GM12878 (cell line): ENCODE data around the gene CSRNP2. TPM values are rescaled to one million over a fixed set of nuclear protein-coding genes. Genes with fewer than 3 reads are reported as not detected.

Experiments used
- ATAC-seq: fragments of 200-7000 bp; cut with Tn5 transposase; 3 replicates; pipeline ENCODE4 v1.9.1; 2020; ENCODE audit warnings: mild to moderate bottlenecking, moderate library complexity
- BruUV-seq: library from RNA; stranded (reverse); fragments of 400-500 nt; replicated peaks from 2 replicates; lab custom pipeline; 2021; lab: Mats Ljungman, UMichigan
- CTCF ChIA-PET: fragments of 300-600 bp; sonication (Branson Sonifier 250); formaldehyde crosslinking; extraction: SDS; loops from one replicate; lab custom pipeline; 2021; ENCODE audit warnings: inconsistent platforms; lab: Yijun Ruan, JAX
- POLR2A ChIA-PET: fragments of 350-600 bp; formaldehyde crosslinking; extraction: SDS; loops from one replicate; lab custom pipeline; 2021; ENCODE audit warnings: inconsistent platforms; lab: Charles Lee
- RAD21 ChIA-PET: fragments of 300-600 bp; sonication (Branson Sonifier 250); formaldehyde crosslinking; loops from one replicate; lab custom pipeline; 2023; ENCODE audit warnings: antibody characterized with exemption; ENCODE audit not compliant: unreplicated experiment; lab: Charles Lee
- SMC1A ChIA-PET: fragments of 300-600 bp; sonication (Branson Sonifier 250); formaldehyde crosslinking; loops from one replicate; lab custom pipeline; 2023; ENCODE audit not compliant: unreplicated experiment, uncharacterized antibody; lab: Charles Lee
- DNase-seq: peaks from one replicate; pipeline ENCODE4 v3.0.0-alpha.2; 2011; ENCODE audit warnings: low read depth, low spot score
- FAIRE-seq: peaks from 3 replicates; lab custom pipeline; 2011; peaks lifted over from hg19 to GRCh38; lab: Jason Lieb, UNC
- H2AFZ ChIP-seq: 2 replicates; pipeline ENCODE4 v1.6.0; 2011; ENCODE audit warnings: low read depth, low read length, control low read depth; ENCODE audit not compliant: control insufficient read depth
- H3K27ac ChIP-seq: 2 replicates; pipeline ENCODE4 v1.5.1; 2011; ENCODE audit warnings: control low read depth; ENCODE audit not compliant: control insufficient read depth, insufficient read depth
- H3K27me3 ChIP-seq, 2 experiments: replicated peaks in 1 of 2; 2 replicates each; pipeline versions ENCODE4 v1.6.0 to v1.6.1; 2011; ENCODE audit warnings: low read length in 1 of 2; ENCODE audit not compliant: control insufficient read depth in 2 of 2, insufficient read depth in 2 of 2
- H3K36me3 ChIP-seq, 2 experiments: 2 replicates each; pipeline ENCODE4 v1.5.1; 2011; ENCODE audit warnings: low read length in 1 of 2; ENCODE audit not compliant: control insufficient read depth in 2 of 2, insufficient read depth in 2 of 2
- H3K4me1 ChIP-seq: 2 replicates; pipeline ENCODE4 v1.6.1; 2011; ENCODE audit warnings: mild to moderate bottlenecking, low read length, moderate library complexity, mixed read lengths; ENCODE audit not compliant: control insufficient read depth, insufficient read depth
- H3K4me2 ChIP-seq: 2 replicates; pipeline ENCODE4 v1.6.0; 2011; ENCODE audit warnings: control low read depth; ENCODE audit not compliant: control insufficient read depth, insufficient read depth
- H3K4me3 ChIP-seq: fragments of 200-600 bp; sonication (generic); 2 replicates; pipeline ENCODE4 v1.5.1; 2016
- H3K79me2 ChIP-seq: 2 replicates; pipeline ENCODE4 v1.6.0; 2011; ENCODE audit warnings: low read length; ENCODE audit not compliant: control insufficient read depth, insufficient read depth
- H3K9ac ChIP-seq: 2 replicates; pipeline ENCODE4 v1.8.0; 2011; ENCODE audit warnings: low read length, control low read depth, mixed read lengths; ENCODE audit not compliant: control insufficient read depth, insufficient read depth
- H3K9me3 ChIP-seq: replicated peaks from 3 replicates; pipeline ENCODE4 v1.5.1; 2011; ENCODE audit warnings: mild to moderate bottlenecking, low read length; ENCODE audit not compliant: control insufficient read depth, insufficient read depth
- H4K20me1 ChIP-seq: 2 replicates; pipeline ENCODE4 v1.6.0; 2011; ENCODE audit not compliant: control insufficient read depth, insufficient read depth
- DPF2 ChIP-seq: fragments of 450-650 bp; IDR thresholded peaks from 2 replicates; pipeline ENCODE4 v1.6.1; 2017; ENCODE audit warnings: mild to moderate bottlenecking
- EZH2 ChIP-seq: IDR thresholded peaks from 2 replicates; pipeline ENCODE4 v1.6.1; 2012; ENCODE audit warnings: low read depth, mild to moderate bottlenecking, control low read depth, inconsistent platforms, low read length, borderline replicate concordance; ENCODE audit not compliant: control insufficient read depth
- IKZF2 ChIP-seq, 2 experiments: fragments of 450-650 bp; IDR thresholded peaks; 2 replicates each; pipeline ENCODE4 v1.6.1; 2017; ENCODE audit warnings: mild to moderate bottlenecking in 2 of 2, moderate library complexity in 2 of 2
- JUNB ChIP-seq: IDR thresholded peaks from 2 replicates; pipeline ENCODE4 v1.6.1; 2016; ENCODE audit warnings: antibody characterized with exemption, mild to moderate bottlenecking
- KLF5 ChIP-seq: fragments of 450-650 bp; IDR thresholded peaks from 2 replicates; pipeline ENCODE4 v1.6.1; 2014; ENCODE audit warnings: mild to moderate bottlenecking; ENCODE audit not compliant: partially characterized antibody
- MEF2A ChIP-seq: IDR thresholded peaks from 2 replicates; pipeline ENCODE4 v1.6.1; 2011; ENCODE audit warnings: low read depth, mild to moderate bottlenecking, low read length, moderate library complexity; ENCODE audit not compliant: insufficient read depth
- MTA2 ChIP-seq: fragments of 450-650 bp; IDR thresholded peaks from 2 replicates; pipeline ENCODE4 v1.6.1; 2016; ENCODE audit warnings: low read depth, mild to moderate bottlenecking, moderate library complexity
- NBN ChIP-seq: fragments of 450-650 bp; IDR thresholded peaks from 2 replicates; pipeline ENCODE4 v1.6.1; 2016
- PAX5 ChIP-seq: IDR thresholded peaks from 2 replicates; pipeline ENCODE4 v1.6.1; 2011; ENCODE audit warnings: low read depth, low read length, borderline replicate concordance
- SREBF2 ChIP-seq: IDR thresholded peaks from 2 replicates; pipeline ENCODE4 v1.6.1; 2012; ENCODE audit warnings: mild to moderate bottlenecking, low read length
- SRF ChIP-seq, 2 experiments: IDR thresholded peaks; 2 replicates each; pipeline ENCODE4 v1.6.1; 2011; ENCODE audit warnings: low read depth in 2 of 2, low read length in 2 of 2, mild to moderate bottlenecking in 1 of 2, moderate library complexity in 1 of 2
- TCF7 ChIP-seq: IDR thresholded peaks from 2 replicates; pipeline ENCODE4 v1.6.1; 2014; ENCODE audit warnings: antibody characterized with exemption, borderline replicate concordance
- YBX1 ChIP-seq: fragments of 450-650 bp; IDR thresholded peaks from 2 replicates; pipeline ENCODE4 v1.6.1; 2016; ENCODE audit warnings: antibody characterized with exemption
- YY1 ChIP-seq: IDR thresholded peaks from 2 replicates; pipeline ENCODE4 v1.6.1; 2011; ENCODE audit warnings: low read depth, mild to moderate bottlenecking, low read length
- ZBED1 ChIP-seq: IDR thresholded peaks from 2 replicates; pipeline ENCODE4 v1.6.1; 2016; ENCODE audit warnings: borderline replicate concordance
- ZNF24 ChIP-seq: fragments of 450-650 bp; IDR thresholded peaks from 2 replicates; pipeline ENCODE4 v1.6.1; 2017; ENCODE audit warnings: antibody characterized with exemption, mild to moderate bottlenecking
- WGBS: methylation state at CpG from one replicate; pipeline ENCODE4 v1.1.6; 2016; ENCODE audit warnings: low lambda C conversion rate; ENCODE audit not compliant: insufficient replicate concordance, insufficient coverage; ENCODE audit errors: missing lambda C conversion rate; 5-methylcytosine and 5-hydroxymethylcytosine counted together
- in situ Hi-C: fragments of 300-500 bp; cut with MboI; formaldehyde crosslinking; loops from 9 replicates; pipeline ENCODE4 v1.14.3; 2018; ENCODE audit warnings: mixed read lengths
- intact Hi-C: fragments of 100-400 bp; cut with micrococcal nuclease; formaldehyde crosslinking; loops from one replicate; pipeline ENCODE4 v1.14.2; 2022; ENCODE audit not compliant: unreplicated experiment
- polyA plus RNA-seq, 11 experiments: library from polyadenylated mRNA; depleted of rRNA in 4 of 11; unstranded in 6 of 11; stranded (reverse) in 5 of 11; fragments of >200 nt; fragmentation: Nextera tagmentation in 4 of 11; fragmentation: Illumina TruSeq in 1 of 11; extraction: Ambion mirVana in 4 of 11; extraction: Trizol in 1 of 11; gene quantifications; 1 replicate in 1 of 11; 2 replicates in 10 of 11; pipeline versions ENCODE4 v1.2.1 to v1.2.3, GENCODE V29; 2011 to 2016; ENCODE audit warnings: inconsistent platforms in 2 of 11, missing spikeins in 2 of 11, low read depth in 1 of 11
- total RNA-seq, 4 experiments: library from RNA; depleted of rRNA in 3 of 4; stranded (reverse); fragments of >200 nt in 3 of 4; fragmentation: Illumina TruSeq in 1 of 4; extraction: Trizol in 1 of 4; gene quantifications; 2 replicates each; pipeline versions ENCODE4 v1.2.1 to v1.2.3, GENCODE V29; 2013 to 2021
- TF ChIP-seq, protein P1 (sequence below): IDR thresholded peaks from 2 replicates; pipeline ENCODE4 v1.6.1; 2011; ENCODE audit warnings: borderline replicate concordance, low read depth, mild to moderate bottlenecking, moderate library complexity, mixed read lengths, low read length; ENCODE audit not compliant: insufficient read depth; ENCODE audit errors: extremely low read length
- TF ChIP-seq, protein P2 (sequence below): IDR thresholded peaks from 2 replicates; pipeline ENCODE4 v1.6.1; 2012; ENCODE audit warnings: low read depth, low read length, improper control_type of control experiment
- TF ChIP-seq, protein P3 (sequence below): fragments of 450-650 bp; IDR thresholded peaks from 2 replicates; pipeline ENCODE4 v1.6.1; 2017; ENCODE audit warnings: low read depth, mild to moderate bottlenecking, moderate library complexity
- TF ChIP-seq, protein P4 (sequence below): fragments of 450-650 bp; IDR thresholded peaks from 2 replicates; pipeline ENCODE4 v1.6.1; 2018; ENCODE audit warnings: borderline replicate concordance, mild to moderate bottlenecking; ENCODE audit not compliant: partially characterized antibody

Gene CSRNP2
- total and polyA plus RNA-seq, 10 of the 15 experiments (the other 5 are each of a cell fraction or from before 2014, with no cell fraction given): 1.2 to 12.1 (median 6.3) TPM

DNA sequence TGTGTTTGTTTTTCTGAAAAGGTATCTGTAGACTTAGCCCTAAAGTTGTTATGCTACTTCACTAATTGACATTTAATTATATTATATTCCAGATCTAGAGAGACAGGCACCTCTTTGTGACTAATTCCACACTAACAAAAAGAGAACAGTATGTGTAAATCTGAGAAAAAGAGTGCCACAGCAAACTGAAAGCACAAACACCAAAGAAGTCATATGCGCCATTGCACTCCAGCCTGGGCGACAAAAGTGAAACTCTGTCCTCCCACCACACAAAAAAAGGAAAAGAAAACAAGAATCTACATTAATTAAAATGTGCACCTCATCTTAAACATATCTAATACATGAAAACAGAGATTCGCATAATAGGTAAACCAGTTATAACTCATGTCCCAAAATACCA is 4.4 kb upstream of the CSRNP2 start:
- H2AFZ ChIP-seq: no peak overlapping the region
- H3K27ac ChIP-seq: peak overlapping the region; percentile 48; the same call in 1 of the 2 replicates
- DNase-seq (peak; percentile 40), FAIRE-seq (no peak), ATAC-seq (peak; percentile 54)
- WGBS: 6% methylated on average over 3 of the region's 3 CpGs
- H3K4me2 ChIP-seq: peak overlapping the region; percentile 35
- SMC1A ChIA-PET: no interaction called here
- no peak overlapping the region; the same call in 1 of the 2 replicates for H3K4me3 ChIP-seq
- H3K79me2 ChIP-seq: no peaks in the 10 kb centered on the region; the same call in 1 of the 2 replicates
- H3K27me3 ChIP-seq: no peaks in the 10 kb centered on the region
- POLR2A ChIA-PET: no interaction called here
- BruUV-seq: no TSS peak
- no peaks in the 10 kb centered on the region for H3K9me3 ChIP-seq
- CTCF ChIA-PET: interaction anchor here (0.6 to 1.0 kb wide), 2 partner anchors 41 to 323 kb away, joined by 3 read pairs; no protein-coding TSS in a partner anchor
- H3K4me1 ChIP-seq: peaks cover 9% of the 10 kb centered on the region; the same call in 1 of the 2 replicates
- H3K9ac ChIP-seq: no peak overlapping the region; the same call in 1 of the 2 replicates
- H3K36me3 ChIP-seq: no peaks in the 10 kb centered on the region; a peak in 2 of 4 replicates
- RAD21 ChIA-PET: interaction anchor here (0.9 kb wide), 1 partner anchor 265 kb away, joined by 3 read pairs; no protein-coding TSS in a partner anchor
- H4K20me1 ChIP-seq: no peaks in the 10 kb centered on the region
- in situ Hi-C loops: no loop called here
- intact Hi-C loops: no loop called here
- TF ChIP-seq NBN (0 out of 2 replicates have a peak, but pooled peaks have one; percentile 41), JUNB (peak; percentile 75), YBX1 (no peak), MEF2A (0 out of 2 replicates have a peak, but pooled peaks have one; percentile 22), SREBF2 (no peak), YY1 (peak; percentile 79), EZH2 (no peak), IKZF2 (IDR thresholded peaks at IDR 0.05) (peak; percentile 61 to 64; a peak in 2 of 4 replicates), PAX5 (no peak), SRF (IDR thresholded peaks at IDR 0.05; ENCODE audit: low read depth in 2 of 2, low read length in 2 of 2) (no peak), KLF5 (no peak), TCF7 (no peak), ZNF24 (no peak), DPF2 (peak; percentile 31; the same call in 1 of the 2 replicates), ZBED1 (no peak), MTA2 (peak; percentile 82)
- TF ChIP-seq, protein P1, sequence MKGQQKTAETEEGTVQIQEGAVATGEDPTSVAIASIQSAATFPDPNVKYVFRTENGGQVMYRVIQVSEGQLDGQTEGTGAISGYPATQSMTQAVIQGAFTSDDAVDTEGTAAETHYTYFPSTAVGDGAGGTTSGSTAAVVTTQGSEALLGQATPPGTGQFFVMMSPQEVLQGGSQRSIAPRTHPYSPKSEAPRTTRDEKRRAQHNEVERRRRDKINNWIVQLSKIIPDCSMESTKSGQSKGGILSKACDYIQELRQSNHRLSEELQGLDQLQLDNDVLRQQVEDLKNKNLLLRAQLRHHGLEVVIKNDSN: no peak
- TF ChIP-seq, protein P2, sequence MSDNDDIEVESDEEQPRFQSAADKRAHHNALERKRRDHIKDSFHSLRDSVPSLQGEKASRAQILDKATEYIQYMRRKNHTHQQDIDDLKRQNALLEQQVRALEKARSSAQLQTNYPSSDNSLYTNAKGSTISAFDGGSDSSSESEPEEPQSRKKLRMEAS: no peak
- TF ChIP-seq, protein P3, sequence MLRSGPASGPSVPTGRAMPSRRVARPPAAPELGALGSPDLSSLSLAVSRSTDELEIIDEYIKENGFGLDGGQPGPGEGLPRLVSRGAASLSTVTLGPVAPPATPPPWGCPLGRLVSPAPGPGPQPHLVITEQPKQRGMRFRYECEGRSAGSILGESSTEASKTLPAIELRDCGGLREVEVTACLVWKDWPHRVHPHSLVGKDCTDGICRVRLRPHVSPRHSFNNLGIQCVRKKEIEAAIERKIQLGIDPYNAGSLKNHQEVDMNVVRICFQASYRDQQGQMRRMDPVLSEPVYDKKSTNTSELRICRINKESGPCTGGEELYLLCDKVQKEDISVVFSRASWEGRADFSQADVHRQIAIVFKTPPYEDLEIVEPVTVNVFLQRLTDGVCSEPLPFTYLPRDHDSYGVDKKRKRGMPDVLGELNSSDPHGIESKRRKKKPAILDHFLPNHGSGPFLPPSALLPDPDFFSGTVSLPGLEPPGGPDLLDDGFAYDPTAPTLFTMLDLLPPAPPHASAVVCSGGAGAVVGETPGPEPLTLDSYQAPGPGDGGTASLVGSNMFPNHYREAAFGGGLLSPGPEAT: peak; percentile 43; the same call in 1 of the 2 replicates
- TF ChIP-seq, protein P4, sequence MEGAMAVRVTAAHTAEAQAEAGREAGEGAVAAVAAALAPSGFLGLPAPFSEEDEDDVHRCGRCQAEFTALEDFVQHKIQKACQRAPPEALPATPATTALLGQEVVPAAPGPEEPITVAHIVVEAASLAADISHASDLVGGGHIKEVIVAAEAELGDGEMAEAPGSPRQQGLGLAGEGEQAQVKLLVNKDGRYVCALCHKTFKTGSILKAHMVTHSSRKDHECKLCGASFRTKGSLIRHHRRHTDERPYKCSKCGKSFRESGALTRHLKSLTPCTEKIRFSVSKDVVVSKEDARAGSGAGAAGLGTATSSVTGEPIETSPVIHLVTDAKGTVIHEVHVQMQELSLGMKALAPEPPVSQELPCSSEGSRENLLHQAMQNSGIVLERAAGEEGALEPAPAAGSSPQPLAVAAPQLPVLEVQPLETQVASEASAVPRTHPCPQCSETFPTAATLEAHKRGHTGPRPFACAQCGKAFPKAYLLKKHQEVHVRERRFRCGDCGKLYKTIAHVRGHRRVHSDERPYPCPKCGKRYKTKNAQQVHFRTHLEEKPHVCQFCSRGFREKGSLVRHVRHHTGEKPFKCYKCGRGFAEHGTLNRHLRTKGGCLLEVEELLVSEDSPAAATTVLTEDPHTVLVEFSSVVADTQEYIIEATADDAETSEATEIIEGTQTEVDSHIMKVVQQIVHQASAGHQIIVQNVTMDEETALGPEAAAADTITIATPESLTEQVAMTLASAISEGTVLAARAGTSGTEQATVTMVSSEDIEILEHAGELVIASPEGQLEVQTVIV: no peak
